A673 (cell line): ENCODE data around the gene SLC2A1. TPM values are rescaled to one million over a fixed set of nuclear protein-coding genes. Genes with fewer than 3 reads are reported as not detected.

Experiments
- BruUV-seq: library from RNA; stranded (reverse); fragments of 400-500 nt; replicated peaks from 2 replicates; lab custom pipeline; 2021; lab: Mats Ljungman, UMichigan
- CTCF ChIA-PET: fragments of 300-600 bp; sonication (Branson Sonifier 250); formaldehyde crosslinking; loops from one replicate; lab custom pipeline; 2022; ENCODE audit warnings: antibody characterized with exemption; lab: Charles Lee
- POLR2A ChIA-PET: fragments of 300-600 bp; sonication (Branson Sonifier 250); formaldehyde crosslinking; loops from one replicate; lab custom pipeline; 2022; ENCODE audit warnings: antibody characterized with exemption; ENCODE audit not compliant: low non-redundant PET; lab: Charles Lee
- DNase-seq: peaks from one replicate; pipeline ENCODE4 v3.0.0-alpha.2; 2015; ENCODE audit warnings: low spot score
- H3K27ac ChIP-seq: fragments of 200-600 bp; sonication (generic); 2 replicates; pipeline ENCODE4 v1.5.1; 2016; ENCODE audit warnings: mixed run types, low read depth, mild to moderate bottlenecking, mixed read lengths, antibody characterized with exemption, low read length; ENCODE audit not compliant: poor library complexity, severe bottlenecking
- H3K27me3 ChIP-seq: fragments of 200-600 bp; sonication (generic); replicated peaks from 2 replicates; pipeline ENCODE4 v1.6.1; 2017; ENCODE audit warnings: mixed run types, low read depth, mild to moderate bottlenecking, mixed read lengths, antibody characterized with exemption, low read length; ENCODE audit not compliant: insufficient read depth, poor library complexity
- H3K36me3 ChIP-seq: fragments of 200-600 bp; sonication (generic); 2 replicates; pipeline ENCODE4 v1.6.1; 2016; ENCODE audit warnings: mixed run types, mild to moderate bottlenecking, mixed read lengths, antibody characterized with exemption, low read length; ENCODE audit not compliant: insufficient read depth, poor library complexity, severe bottlenecking
- H3K4me1 ChIP-seq: fragments of 200-600 bp; sonication (generic); 2 replicates; pipeline ENCODE4 v1.6.1; 2017; ENCODE audit warnings: mixed run types, mild to moderate bottlenecking, mixed read lengths, antibody characterized with exemption, low read length; ENCODE audit not compliant: insufficient read depth, poor library complexity, severe bottlenecking
- H3K4me3 ChIP-seq: fragments of 200-600 bp; sonication (generic); 2 replicates; pipeline ENCODE4 v1.5.1; 2016; ENCODE audit warnings: low read depth, mixed run types, mild to moderate bottlenecking, mixed read lengths, low read length; ENCODE audit not compliant: poor library complexity, severe bottlenecking
- H3K9me3 ChIP-seq: fragments of 200-600 bp; sonication (generic); 2 replicates; pipeline ENCODE4 v1.6.1; 2016; ENCODE audit warnings: mixed run types, low read depth, mild to moderate bottlenecking, mixed read lengths, antibody characterized with exemption, low read length; ENCODE audit not compliant: poor library complexity, severe bottlenecking
- CTCF ChIP-seq: fragments of 300-800, 200-600 bp; sonication (generic); conservative IDR thresholded peaks from 2 replicates; pipeline ENCODE4 v1.5.1; 2017; ENCODE audit warnings: low read depth, mild to moderate bottlenecking, antibody characterized with exemption, low read length, moderate library complexity, mixed read lengths
- EZH2 ChIP-seq: fragments of 200-600 bp; sonication (generic); IDR thresholded peaks from 2 replicates; pipeline ENCODE4 v1.6.1; 2017; ENCODE audit warnings: borderline replicate concordance, low read depth, mild to moderate bottlenecking, mixed read lengths, antibody characterized with exemption, low read length; ENCODE audit not compliant: poor library complexity, severe bottlenecking
- intact Hi-C: fragments of 100-400 bp; cut with micrococcal nuclease; formaldehyde crosslinking; loops from one replicate; pipeline ENCODE4 v1.10.0; 2022; ENCODE audit not compliant: unreplicated experiment
- total RNA-seq: library from RNA; stranded (reverse); gene quantifications from 2 replicates; pipeline ENCODE4 v1.2.3, GENCODE V29; 2021

The SLC2A1 gene
- total RNA-seq, 1 experiment from 2014 or later: 36.7 TPM

- Histone ChIP-seq H3K27ac (no peak overlapping the region), H3K4me1 (peaks cover 15% of the 10 kb centered on the region), H3K9me3 (no peaks in the 10 kb centered on the region), H3K27me3 (no peaks in the 10 kb centered on the region), H3K4me3 (no peak overlapping the region), H3K36me3 (peaks cover 9% of the 10 kb centered on the region)
- intact Hi-C loops: no loop called here
- ChIA-PET CTCF (no interaction called here), POLR2A (no interaction called here)
- TF ChIP-seq CTCF (no peak), EZH2 (no peak)
- no peak for DNase-seq
- BruUV-seq: no TSS peak
These were observed 21.4 kb downstream of the SLC2A1 start for GRCh38 chr1:42937141-42937696.

DNA sequence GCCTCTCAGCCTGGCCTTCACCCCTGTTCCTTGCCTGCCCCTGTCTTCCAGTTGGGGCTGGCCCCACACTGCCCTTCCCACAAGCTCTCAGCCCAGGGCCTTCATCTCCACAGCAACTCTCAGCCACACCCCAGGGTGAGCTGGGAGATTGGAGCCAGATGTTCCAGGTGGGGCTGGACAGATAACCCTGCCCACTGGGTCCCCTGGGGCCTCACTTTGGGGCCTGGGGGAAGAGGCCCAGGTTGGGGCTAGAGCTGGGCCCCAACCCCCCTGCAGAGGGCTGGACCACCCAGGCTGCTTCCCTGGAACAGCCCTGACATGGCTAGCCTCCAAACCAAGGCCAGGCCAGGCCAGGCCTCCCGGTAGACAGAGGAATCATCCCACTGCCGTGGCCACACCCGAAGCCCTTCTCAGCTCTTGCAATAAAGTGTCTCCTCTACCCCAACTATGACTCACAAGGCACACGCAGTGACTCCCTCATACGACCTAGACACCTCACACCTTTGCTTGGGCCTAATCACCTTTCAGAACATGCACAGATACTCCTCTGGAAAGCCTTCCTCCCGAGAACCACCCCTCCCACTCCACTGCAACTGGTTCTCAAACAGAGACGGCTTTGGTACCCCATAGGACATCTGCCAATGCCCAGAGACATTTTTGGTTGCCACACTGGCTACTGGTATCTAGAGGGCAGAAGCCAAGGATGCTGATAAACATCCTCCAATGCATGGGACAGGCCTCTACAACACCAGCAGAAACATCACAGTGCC lies 22.2 kb downstream of the SLC2A1 start:
- intact Hi-C loops: no loop called here
- Histone ChIP-seq H3K36me3 (peaks cover 5% of the 10 kb centered on the region), H3K27ac (no peak overlapping the region), H3K4me1 (peaks cover 8% of the 10 kb centered on the region), H3K4me3 (no peak overlapping the region), H3K27me3 (no peaks in the 10 kb centered on the region), H3K9me3 (no peaks in the 10 kb centered on the region)
- POLR2A ChIA-PET: no interaction called here
- CTCF ChIA-PET: interaction anchor here (0.6 kb wide), 1 partner anchor 170 kb away, joined by 6 read pairs; no protein-coding TSS in a partner anchor
- TF ChIP-seq EZH2: no peak
- TF ChIP-seq CTCF: no peak
- no peak for DNase-seq
- no TSS peak for BruUV-seq

- peaks cover 5% of the 10 kb centered on the region for H3K36me3 ChIP-seq
- no peak overlapping the region for H3K27ac ChIP-seq
- no peak for DNase-seq
- H3K9me3 ChIP-seq: no peaks in the 10 kb centered on the region
- H3K27me3 ChIP-seq: no peaks in the 10 kb centered on the region
- peaks cover 2% of the 10 kb centered on the region for H3K4me1 ChIP-seq
- no TSS peak for BruUV-seq
- no peak for TF ChIP-seq EZH2
- TF ChIP-seq CTCF: no peak
- ChIA-PET POLR2A (no interaction called here), CTCF (no interaction called here)
- H3K4me3 ChIP-seq: no peak overlapping the region
- intact Hi-C loops: no loop called here
These were observed 22.7 kb downstream of the SLC2A1 start for GRCh38 chr1:42935971-42936308.
